Suprapubic skin (tissue), 4 donors: ENCODE data around the gene AOC1. TPM values are rescaled to one million over a fixed set of nuclear protein-coding genes. Genes with fewer than 3 reads are reported as not detected.

ENCODE experiments used
- DNase-seq, 2 donors: peaks; one replicate each; pipeline ENCODE4 v3.0.0-alpha.2; 2019; ENCODE audit warnings: low spot score in 2 of 2
- H3K27ac ChIP-seq: fragments of 200-600 bp; sonication (generic); one replicate; pipeline ENCODE4 v1.5.1; 2019
- H3K27me3 ChIP-seq: fragments of 200-600 bp; sonication (generic); one replicate; pipeline ENCODE4 v1.5.1; 2019
- H3K36me3 ChIP-seq: fragments of 200-600 bp; sonication (generic); one replicate; pipeline ENCODE4 v1.5.1; 2019
- H3K4me1 ChIP-seq: fragments of 200-600 bp; sonication (generic); one replicate; pipeline ENCODE4 v1.5.1; 2019
- H3K4me3 ChIP-seq: fragments of 200-600 bp; sonication (generic); one replicate; pipeline ENCODE4 v1.5.1; 2019; ENCODE audit warnings: mild to moderate bottlenecking
- H3K9me3 ChIP-seq: fragments of 200-600 bp; sonication (generic); one replicate; pipeline ENCODE4 v1.5.1; 2019
- CTCF ChIP-seq, 2 donors: fragments of 200-600 bp in 1 of 2; fragments of 450-650 bp in 1 of 2; sonication (generic) in 1 of 2; IDR thresholded peaks; one replicate each; pipeline ENCODE4 v1.5.1; 2016 to 2019; ENCODE audit warnings: antibody characterized with exemption in 2 of 2, mild to moderate bottlenecking in 1 of 2, moderate library complexity in 1 of 2
- EP300 ChIP-seq: sonication (generic); formaldehyde crosslinking; IDR thresholded peaks from one replicate; pipeline ENCODE4 v1.6.1; 2017; ENCODE audit warnings: antibody characterized with exemption
- POLR2A ChIP-seq, 2 donors: fragments of 450-650 bp; IDR thresholded peaks; one replicate each; pipeline ENCODE4 v1.6.1; 2017; ENCODE audit warnings: antibody characterized with exemption in 2 of 2, mild to moderate bottlenecking in 2 of 2, moderate library complexity in 2 of 2
- POLR2AphosphoS5 ChIP-seq, 3 donors: sonication (generic); formaldehyde crosslinking; IDR thresholded peaks; one replicate each; pipeline ENCODE4 v1.6.1; 2017; ENCODE audit warnings: antibody characterized with exemption in 3 of 3
- WGBS: methylation state at CpG from one replicate; pipeline ENCODE4 v1.1.5; 2018; 5-methylcytosine and 5-hydroxymethylcytosine counted together
- total RNA-seq, 4 donors: library from RNA; depleted of rRNA; stranded (reverse); fragments of >200 nt; gene quantifications; one replicate each; pipeline ENCODE4 v1.1.0, GENCODE V29; 2016

The AOC1 gene
- total RNA-seq, 4 donors from 2014 or later, result 1.9 to 5.5 (median 2.3) TPM

- Histone ChIP-seq H3K9me3 (no peaks in the 10 kb centered on the region), H3K27ac (no peak overlapping the region), H3K4me1 (no peaks in the 10 kb centered on the region), H3K27me3 (peaks cover 14% of the 10 kb centered on the region), H3K4me3 (no peak overlapping the region), H3K36me3 (no peaks in the 10 kb centered on the region)
- DNase-seq, result no peak
- 78% methylated on average over 5 of the region's 5 CpGs for WGBS
- TF ChIP-seq POLR2A (IDR thresholded peaks at IDR 0.05) (no peak), EP300 (no peak), CTCF (IDR thresholded peaks at IDR 0.05) (no peak), POLR2AphosphoS5 (IDR thresholded peaks at IDR 0.05) (no peak)
These were observed 2.0 kb upstream of the AOC1 start for GRCh38 chr7:150850273-150850672.

- WGBS, result 76% methylated on average over 17 of the region's 19 CpGs
- H3K4me1 ChIP-seq, result no peaks in the 10 kb centered on the region
- no peak overlapping the region for H3K27ac ChIP-seq
- H3K27me3 ChIP-seq, result peaks cover 20% of the 10 kb centered on the region
- TF ChIP-seq POLR2A (IDR thresholded peaks at IDR 0.05) (no peak), CTCF (IDR thresholded peaks at IDR 0.05) (no peak), EP300 (no peak)
- H3K4me3 ChIP-seq, result no peak overlapping the region
- DNase-seq, result no peak
- no peaks in the 10 kb centered on the region for H3K36me3 ChIP-seq
- no peaks in the 10 kb centered on the region for H3K9me3 ChIP-seq
These were observed 586 bp upstream of the AOC1 start for GRCh38 chr7:150851492-150852370.

GRCh38 chr7:150854066-150855000, 2.0 kb downstream of the AOC1 start:
- no peak overlapping the region for H3K4me3 ChIP-seq
- no peak for DNase-seq
- H3K27ac ChIP-seq, result no peak overlapping the region
- no peaks in the 10 kb centered on the region for H3K9me3 ChIP-seq
- H3K4me1 ChIP-seq, result no peaks in the 10 kb centered on the region
- TF ChIP-seq CTCF (IDR thresholded peaks at IDR 0.05) (no peak), POLR2A (IDR thresholded peaks at IDR 0.05) (no peak), EP300 (no peak), POLR2AphosphoS5 (IDR thresholded peaks at IDR 0.05) (no peak)
- peaks cover 20% of the 10 kb centered on the region for H3K27me3 ChIP-seq
- WGBS, result 65% methylated on average over 18 of the region's 19 CpGs
- no peaks in the 10 kb centered on the region for H3K36me3 ChIP-seq

GRCh38 chr7:150855046-150855445, 2.7 kb downstream of the AOC1 start:
- no peak overlapping the region for H3K4me3 ChIP-seq
- TF ChIP-seq POLR2A (IDR thresholded peaks at IDR 0.05) (no peak), EP300 (no peak), CTCF (IDR thresholded peaks at IDR 0.05) (no peak), POLR2AphosphoS5 (IDR thresholded peaks at IDR 0.05) (no peak)
- H3K9me3 ChIP-seq, result no peaks in the 10 kb centered on the region
- H3K4me1 ChIP-seq, result no peaks in the 10 kb centered on the region
- DNase-seq, result no peak
- peaks cover 20% of the 10 kb centered on the region for H3K27me3 ChIP-seq
- WGBS, result 30% methylated on average over 5 of the region's 6 CpGs
- no peak overlapping the region for H3K27ac ChIP-seq
- no peaks in the 10 kb centered on the region for H3K36me3 ChIP-seq
